Adipose tissue (tissue), 3 donors: Measurements from ENCODE around the gene ICE2. TPM values are rescaled to one million over a fixed set of nuclear protein-coding genes. Genes with fewer than 3 reads are reported as not detected.
"Not testable (repeated sequence)": the region's sequence is repeated elsewhere in the genome, so short reads cannot be mapped to it uniquely, and the experiment has no call there.

Experiments used
- H3K27ac ChIP-seq: one replicate; pipeline ENCODE4 v1.5.1; 2013; ENCODE audit warnings: low read depth, low read length
- WGBS, 3 donors: extraction: QIAGEN DNeasy Blood & Tissue Kit; methylation state at CpG; one replicate each; pipeline ENCODE4 v1.1.7; 2013; 5-methylcytosine and 5-hydroxymethylcytosine counted together
- polyA plus RNA-seq, 3 donors: library from polyadenylated mRNA; stranded (reverse); fragments of 200-250 nt; gene quantifications; one replicate each; pipeline ENCODE4 v1.2.3, GENCODE V29; 2013
- donor health status: healthy with polysubstance abuse.
- donor health status: Bipolar disorder and iron deficiency.
- donor health status: healthy.

The ICE2 gene
- polyA plus RNA-seq, 3 donors: 7.2 to 13.2 (median 9.6) TPM

DNA sequence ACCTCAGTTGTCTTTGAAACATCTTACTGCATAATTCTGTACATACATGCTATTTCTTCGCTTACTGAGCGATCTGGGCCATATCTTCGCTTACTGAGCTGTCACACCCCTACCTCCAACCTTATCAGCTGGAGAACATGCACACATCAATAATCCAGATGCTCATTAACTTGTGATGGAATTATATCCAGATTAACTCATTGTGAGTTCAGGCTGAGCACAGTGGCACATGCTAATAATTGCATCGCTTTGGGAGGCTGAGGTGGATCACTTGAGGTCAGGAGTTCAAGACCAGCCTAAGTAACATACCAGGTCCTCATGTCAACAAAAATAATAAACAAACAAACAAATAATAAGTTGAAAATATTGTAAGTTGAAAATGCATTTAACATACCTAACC, 61.8 kb downstream of the ICE2 start:
- H3K27ac ChIP-seq: no peak overlapping the region
- 85 to 99% (median 99%) methylated on average over 4 of the region's 4 CpGs for WGBS, 3 donors

DNA sequence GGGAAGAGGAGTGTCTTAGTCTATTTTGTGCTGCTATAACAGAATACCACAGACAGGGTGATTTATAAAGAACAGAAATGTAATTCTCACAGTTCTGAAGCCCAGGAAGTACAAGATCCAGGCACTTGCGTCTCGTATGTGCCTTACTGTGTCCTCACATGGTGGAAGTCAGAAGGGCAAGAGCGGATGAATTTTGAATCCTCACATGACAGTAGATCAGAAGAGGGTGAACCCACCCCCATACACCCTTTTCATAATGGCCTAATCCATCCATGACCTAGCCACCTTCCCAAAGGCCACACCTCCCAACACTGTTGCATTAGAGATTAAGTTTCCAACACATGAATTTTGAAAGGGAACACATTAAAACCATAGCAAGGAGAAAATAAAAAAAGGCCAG, 62.5 kb downstream of the ICE2 start:
- 98 to 100% (median 99%) methylated on average over 3 of the region's 3 CpGs for WGBS, 3 donors
- H3K27ac ChIP-seq: no peak overlapping the region

DNA sequence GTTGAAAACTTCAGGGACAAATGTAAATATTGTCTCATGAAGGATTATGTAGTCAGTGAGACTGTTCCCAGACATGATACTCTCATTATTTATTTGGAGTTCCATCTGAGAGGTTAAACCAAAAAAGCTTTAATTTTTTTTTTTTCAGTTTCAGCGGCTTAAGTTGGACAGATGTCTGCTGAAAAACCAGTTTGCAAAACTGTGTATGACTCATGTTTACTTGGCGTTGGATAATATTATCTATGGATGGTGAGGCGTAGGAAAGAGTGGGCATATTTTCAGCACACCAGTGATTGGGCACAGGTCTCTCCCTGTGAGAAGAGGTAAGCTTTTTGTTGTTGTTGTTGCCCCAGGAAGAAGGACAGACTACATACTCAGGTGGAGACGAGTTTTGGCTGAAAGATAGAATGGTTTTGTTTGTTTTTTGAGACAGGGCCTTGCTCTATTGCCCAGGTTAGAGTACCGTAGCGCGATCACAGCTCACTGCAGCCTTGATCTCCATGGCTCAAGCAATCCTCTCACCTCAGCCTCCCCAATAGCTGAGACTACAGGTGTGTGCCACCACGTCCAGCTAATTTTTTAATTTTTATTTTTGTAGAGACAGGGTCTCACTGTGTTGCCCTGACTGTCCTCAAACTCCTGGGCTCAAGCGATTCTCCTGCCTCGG, 64.8 kb downstream of the ICE2 start:
- 64 to 71% (median 68%) methylated on average over 10 of the region's 10 CpGs for WGBS, 3 donors
- no peak overlapping the region for H3K27ac ChIP-seq

DNA sequence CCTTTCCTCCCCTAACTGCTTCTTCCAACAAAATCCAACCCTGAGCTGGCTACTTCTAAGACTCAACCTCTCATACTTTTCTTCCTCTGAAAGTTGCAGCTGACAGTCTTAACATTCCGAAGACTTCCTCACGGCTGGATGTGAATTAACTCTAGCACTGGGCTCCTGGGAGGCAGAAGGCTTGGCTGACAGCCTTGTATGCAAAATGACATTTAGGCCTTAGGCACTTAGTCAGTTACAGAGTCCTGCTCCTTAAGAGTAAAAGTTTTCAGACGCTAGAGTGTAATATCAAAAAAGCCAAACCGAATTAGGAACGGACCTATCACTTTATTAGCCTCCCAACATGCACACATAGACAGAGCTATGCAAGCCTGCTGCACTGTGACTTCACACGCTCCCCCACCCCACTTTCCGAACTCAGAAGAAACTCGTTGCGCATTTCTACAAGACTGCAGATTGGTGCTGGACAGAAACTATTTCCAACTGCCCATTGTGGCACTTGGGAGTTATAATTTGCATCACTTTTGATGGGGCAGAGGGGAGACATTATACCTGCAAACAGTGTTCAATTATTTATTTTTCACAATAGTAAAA, 65.6 kb downstream of the ICE2 start:
- no peak overlapping the region for H3K27ac ChIP-seq
- WGBS, 3 donors: 53 to 71% (median 57%) methylated on average over 9 of the region's 9 CpGs

DNA sequence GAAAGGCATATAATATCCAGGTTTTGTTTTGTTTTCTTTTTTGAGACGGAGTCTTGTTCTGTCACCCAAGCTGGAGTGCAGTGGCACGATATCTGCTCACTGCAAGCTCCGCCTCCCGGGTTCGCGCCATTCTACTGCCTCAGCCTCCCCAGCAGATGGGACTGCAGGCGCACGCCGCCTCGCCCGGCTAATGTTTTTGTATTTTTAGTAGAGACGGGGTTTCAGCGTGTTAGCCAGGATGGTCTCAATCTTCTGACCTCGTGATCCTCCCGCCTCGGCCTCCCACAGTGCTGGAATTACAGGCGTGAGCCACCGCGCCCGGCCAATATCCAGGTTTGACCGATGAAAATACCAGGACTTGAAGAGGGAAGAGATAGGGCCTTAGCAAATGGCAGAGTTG, 66.1 kb downstream of the ICE2 start:
- 93 to 97% (median 93%) methylated on average over 21 of the region's 21 CpGs for WGBS, 3 donors
- H3K27ac ChIP-seq: not testable (repeated sequence)

DNA sequence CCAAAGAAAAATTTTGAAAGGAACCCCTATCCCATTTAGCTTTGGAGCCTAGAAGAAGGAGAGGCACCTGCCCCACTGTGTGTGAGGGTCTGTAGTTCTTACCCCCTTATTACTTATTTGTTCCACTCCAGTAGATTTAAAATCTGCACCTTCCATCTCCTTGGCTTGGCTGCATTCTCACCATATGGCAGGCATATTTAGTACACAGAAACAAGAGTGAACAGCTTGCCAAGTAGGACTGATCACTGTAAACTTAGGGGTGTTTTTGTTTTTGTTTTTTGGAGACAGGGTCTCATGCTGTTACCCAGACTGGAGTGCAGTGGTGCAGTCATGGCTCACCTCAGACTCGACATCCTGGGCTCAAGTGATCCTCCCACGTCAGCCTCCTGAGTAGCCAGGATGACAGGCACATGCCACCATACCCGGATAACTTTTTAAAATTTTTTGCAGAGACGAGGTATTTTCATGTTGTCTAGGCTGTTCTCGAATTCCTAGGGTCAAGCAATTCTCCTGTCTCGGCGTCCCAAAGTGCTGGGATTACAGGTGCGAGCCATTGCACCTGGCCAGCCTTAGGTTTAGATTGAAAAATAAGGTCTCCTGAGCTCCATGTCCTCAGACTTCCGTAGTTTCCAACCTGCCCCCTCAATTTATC, 67.0 kb downstream of the ICE2 start:
- WGBS, 3 donors: 88 to 92% (median 88%) methylated on average over 9 of the region's 9 CpGs
- no peak overlapping the region for H3K27ac ChIP-seq

DNA sequence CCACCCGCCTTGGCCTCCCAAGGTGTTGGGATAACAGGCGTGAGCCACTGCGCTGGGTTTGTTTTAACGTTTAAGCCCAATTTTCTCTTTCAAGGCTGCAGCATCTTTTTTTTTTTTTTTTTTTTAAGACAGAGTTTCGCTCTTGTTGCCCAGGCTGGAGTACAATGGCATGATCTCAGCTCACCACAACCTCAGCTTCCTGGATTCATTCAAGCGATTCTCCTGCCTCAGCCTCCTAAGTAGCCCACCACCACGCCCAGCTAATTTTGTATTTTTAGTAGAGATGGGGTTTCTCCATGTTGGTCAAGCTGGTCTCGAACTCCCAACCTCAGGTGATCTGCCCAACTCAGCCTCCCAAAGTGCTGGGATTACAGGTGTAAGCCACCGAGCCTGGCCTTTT, 68.6 kb downstream of the ICE2 start:
- 93 to 96% (median 94%) methylated on average over 9 of the region's 9 CpGs for WGBS, 3 donors
- not testable (repeated sequence) for H3K27ac ChIP-seq

DNA sequence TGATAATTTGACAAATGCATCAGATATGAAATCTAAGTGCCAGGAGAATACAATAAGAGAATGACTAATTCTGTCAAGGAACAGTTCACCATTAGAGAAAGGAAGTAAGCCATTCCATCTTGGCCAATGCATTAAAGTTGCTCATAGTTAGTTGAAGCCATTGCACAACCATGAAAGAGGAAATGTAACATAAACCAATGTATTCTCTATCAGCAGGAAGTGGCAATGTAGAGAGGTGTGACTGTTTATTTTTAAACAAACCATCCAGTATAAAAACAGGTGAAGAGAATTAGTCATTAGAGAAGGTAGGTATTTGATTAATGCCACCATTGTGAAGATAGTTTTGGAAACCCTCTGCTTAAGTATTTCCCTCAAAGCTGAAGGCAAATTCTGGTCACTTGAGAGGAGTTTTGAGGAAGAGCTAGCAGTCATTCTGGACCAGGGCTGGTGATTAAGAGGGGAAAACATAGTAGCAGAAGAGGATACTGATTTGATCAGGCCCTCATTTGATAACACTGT, 70.4 kb downstream of the ICE2 start:
- H3K27ac ChIP-seq: no peak overlapping the region

DNA sequence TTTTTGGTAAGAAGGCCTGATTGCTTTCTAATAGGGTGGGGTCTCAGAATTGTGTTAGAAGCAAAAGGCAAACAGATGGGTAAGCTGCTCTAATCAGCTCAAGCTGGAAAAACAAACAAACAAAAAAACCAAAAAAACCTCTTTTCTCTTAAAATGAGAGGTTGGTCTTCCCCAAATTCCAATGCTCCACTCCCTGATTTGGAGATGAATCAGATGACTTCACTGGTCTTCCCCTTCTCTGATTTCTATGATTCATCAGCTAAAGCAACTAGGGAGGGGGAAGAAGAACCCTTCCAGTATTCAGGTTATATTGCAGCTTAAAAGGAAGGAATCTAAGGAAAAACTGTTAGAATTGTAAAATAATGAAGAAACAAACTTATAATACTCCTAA, 71.5 kb downstream of the ICE2 start:
- no peak overlapping the region for H3K27ac ChIP-seq

DNA sequence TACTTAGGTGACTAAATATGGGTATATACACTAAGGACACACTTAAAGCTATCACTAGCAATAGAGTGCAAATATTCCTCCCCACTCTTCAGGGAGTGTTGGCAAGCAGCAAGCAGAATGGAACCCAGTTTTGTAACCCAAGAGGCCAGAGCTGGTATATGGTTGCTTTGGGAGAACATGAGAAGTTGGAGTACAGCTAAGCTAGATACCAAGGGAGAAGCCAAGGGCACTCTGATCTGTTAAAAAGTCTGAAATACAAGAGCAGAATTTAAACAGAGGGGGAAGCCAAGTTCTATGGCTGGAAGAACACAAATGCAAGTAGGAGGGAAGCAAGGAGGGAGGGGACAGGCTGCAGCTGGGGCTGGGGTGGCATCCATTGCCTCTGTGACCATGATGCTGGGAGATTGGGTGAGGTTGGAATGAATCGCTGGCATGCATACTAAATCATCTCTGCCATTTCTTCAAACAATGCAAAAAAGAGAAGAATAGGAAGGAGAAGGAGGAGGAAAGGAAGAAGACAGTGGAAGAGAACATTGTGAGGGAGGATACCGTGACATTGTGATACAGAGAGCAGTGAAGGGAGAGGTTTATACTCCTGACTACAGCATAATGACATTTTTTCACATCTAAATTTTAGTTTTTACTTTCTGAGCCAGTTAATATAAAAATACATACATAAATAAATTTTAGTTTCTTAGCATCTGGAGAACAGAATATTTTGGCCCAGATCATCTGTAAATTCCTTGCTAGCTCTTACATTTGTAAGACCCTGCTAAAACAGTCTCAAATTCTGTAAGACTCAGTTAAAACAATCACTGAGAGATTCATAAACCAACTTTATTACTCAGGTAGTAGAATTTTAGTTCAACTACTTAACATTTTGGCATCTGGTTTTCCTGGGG, 72.2 kb downstream of the ICE2 start:
- 69 to 80% (median 77%) methylated on average over 2 of the region's 2 CpGs for WGBS, 3 donors

DNA sequence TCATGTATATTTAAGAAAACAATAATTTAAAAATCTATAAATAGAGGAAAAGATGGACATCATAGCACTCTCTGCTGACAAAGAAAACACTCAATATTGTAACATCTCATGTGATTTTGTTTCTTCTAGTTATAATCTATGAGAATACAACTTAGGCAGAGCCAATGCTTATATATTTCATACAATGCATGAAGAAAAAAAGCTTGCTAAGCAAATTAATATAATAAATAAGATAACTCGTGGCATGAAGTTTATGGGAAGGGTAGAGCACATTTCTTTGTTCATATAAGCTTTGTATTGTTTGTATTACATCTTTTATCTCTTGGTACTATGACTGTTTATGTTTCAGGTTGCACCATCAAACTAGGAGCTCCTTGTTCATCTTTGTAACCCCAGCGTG, 73.5 kb downstream of the ICE2 start:
- 46 to 57% (median 48%) methylated on average over 2 of the region's 2 CpGs for WGBS, 3 donors
- no peak overlapping the region for H3K27ac ChIP-seq

More for the DNA sequence above, 72.2 kb downstream of the ICE2 start:
- H3K27ac ChIP-seq: no peak overlapping the region

DNA sequence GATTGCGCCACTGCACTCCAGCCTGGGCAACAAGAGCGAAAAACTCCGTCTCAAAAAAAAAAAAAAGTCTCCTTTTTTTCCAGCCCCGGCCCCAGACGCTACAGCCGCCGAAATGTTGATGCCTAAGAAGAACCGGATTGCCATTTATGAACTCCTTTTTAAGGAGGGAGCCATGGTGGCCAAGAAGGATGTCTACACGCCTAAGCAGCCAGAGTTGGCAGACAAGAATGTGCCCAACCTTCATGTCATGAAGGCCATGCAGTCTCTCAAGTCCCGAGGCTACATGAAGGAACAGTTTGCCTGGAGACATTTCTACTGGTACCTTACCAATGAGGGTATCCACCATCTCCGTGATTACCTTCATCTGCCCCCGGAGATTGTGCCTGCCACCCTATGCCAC, 74.6 kb downstream of the ICE2 start:
- WGBS, 3 donors: 94 to 95% (median 95%) methylated on average over 12 of the region's 12 CpGs
- not testable (repeated sequence) for H3K27ac ChIP-seq

DNA sequence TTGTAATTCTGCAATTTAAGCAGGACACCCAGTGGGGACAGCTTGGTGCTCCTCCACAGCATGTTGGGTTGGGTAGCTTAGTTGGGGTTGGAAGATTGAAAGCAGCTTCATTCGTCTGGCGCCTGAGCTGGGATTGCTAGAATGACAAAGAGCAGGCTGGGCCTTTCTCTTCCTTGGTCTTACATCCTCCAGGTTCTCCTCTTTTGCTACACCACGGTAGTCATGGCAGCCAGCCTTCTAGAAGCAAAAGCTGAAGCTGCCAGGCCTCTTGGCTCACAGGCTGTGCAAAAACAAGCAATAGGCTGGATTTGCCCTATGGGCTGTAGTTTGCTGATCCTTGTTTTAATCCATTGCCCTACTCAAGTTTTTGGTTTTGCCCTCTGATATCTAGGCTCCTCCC, 78.0 kb downstream of the ICE2 start:
- 30 to 46% (median 31%) methylated on average over 3 of the region's 3 CpGs for WGBS, 3 donors

DNA sequence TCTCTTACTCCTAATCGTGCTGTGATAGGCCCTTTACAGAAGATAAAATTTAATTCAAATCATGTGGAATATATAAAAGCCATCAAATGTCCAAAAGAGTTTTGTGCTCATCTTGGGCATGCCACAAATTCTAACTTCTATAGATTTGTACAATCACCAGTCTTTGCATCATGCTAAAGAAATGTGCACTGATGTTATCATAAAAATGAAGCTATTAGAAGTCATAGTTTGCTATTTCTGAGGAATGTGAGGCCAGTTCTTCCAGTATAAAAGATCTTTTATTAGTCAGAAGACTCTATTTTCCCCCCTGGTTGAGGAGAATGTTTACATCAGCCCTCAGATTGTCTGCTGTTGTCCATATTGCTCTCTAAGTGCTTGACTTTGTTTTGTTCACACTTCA, 79.0 kb downstream of the ICE2 start:
- no peak overlapping the region for H3K27ac ChIP-seq
- 64 to 79% (median 70%) methylated on average over 1 of the region's 1 CpG for WGBS, 3 donors

More for the DNA sequence above, 78.0 kb downstream of the ICE2 start:
- no peak overlapping the region for H3K27ac ChIP-seq

DNA sequence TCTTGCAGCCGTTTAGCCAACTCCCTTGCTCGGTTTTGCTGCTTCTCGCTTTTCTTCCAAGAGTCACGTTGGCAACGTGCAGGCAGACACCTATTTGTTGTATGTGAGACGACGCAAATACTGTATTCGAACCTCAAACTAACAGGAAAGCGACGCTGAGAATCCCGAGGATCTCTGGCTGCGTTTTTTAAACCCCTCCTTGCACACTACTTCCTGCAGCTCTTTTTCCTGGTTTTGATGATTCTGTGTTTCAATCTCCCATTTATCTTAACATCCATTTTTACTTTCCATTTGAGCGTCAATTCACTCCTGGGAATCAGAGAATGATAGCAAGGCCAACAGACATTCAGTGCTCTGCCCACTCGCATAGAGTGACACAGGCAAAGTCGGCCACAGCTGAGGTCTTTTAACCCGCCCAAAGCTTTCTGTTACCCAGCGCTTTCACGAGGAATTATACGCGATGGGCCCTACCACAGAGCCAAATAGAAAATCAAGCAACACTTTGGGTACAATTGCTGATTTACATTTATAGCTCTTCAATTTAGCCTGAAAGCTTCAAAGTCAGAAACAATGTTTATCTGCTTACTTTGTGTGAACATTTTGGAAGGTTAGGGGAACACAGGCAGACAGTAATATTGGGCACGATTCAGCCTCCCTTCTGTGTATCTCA, 79.6 kb downstream of the ICE2 start:
- 39 to 72% (median 48%) methylated on average over 21 of the region's 21 CpGs for WGBS, 3 donors
- no peak overlapping the region for H3K27ac ChIP-seq

DNA sequence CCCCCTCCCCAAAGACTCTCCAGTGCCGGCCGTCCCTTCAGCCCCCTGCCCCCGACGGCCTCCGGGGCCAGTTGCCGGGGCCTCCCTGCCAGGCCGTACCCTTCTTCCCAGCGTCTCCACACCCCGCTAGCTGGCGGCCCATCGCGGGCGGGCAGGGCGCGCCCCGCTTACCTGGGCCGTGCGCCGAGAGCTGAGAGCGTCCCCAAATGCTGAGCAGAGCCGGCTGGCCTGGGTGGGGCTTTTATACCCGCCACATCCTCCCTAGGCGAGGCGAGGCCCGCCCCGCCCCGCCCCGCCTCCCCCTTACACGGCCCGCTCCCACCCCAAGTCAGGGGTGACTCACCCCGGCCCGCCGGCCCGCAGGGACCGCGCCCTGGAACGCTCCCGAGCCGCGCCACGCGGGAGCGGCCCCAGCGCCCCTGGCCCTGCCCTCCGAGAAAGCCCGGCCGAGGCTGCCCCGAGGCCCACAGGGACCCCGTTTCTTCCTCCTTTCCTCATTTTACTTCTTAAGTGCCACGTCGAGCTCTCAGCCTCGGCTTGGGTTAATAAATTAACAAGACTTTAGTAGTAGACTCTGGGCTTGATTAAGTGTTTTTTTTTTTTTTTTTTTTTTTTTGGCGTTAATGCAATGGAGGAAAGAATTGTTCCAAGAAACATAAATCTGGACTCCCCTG, 81.0 kb downstream of the ICE2 start, which contains the start of gene ANXA2:
TSS of gene ANXA2 (minus strand) at position 215 of the 674 bp plus-strand sequence. CDS start 11,911 bp downstream, outside the sequence.
- peak within 1 kb of the TSS; percentile 96 for H3K27ac ChIP-seq
- 0 to 1% (median 0%) methylated on average over 42 to 53 of the region's 53 CpGs for WGBS, 3 donors

DNA sequence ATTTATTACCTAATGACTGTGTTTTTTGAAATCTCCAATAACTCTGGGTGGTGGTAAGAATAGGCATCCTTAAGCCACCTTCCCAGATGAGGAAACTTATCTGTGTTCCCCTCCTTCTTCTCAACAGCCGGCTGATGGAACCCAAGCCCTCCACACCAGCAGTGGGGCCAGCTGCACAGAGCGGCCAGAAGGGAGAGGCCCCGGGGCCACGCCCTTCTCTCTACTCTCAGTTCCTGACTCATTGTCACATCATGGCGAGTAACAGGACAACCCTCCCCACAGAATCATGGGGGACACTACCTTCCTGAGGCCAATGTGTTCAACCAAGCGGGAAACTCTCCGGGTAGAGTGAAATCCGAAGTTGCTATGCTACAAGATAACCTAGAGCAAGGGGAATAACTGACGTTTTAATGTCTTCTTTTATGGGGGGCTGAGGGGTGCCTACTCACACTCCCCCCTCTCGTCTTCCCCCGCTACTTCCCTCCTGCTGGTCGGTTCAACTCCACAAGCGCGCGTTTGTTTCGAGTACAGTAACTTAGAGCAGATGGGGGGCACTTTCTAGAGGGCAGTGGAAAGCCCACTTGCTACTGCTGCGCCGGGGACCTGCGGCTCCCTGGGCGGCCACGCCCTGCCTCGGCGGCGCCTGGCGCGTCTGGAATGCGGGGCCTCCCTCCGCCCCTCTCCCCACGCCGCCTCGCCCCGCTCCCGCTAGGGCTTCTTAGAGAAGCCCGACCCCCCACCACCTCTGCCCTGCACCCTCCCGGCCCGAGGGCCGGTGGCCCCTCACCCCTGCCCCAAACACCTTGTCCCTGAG, 81.8 kb downstream of the ICE2 start:
- 2 to 8% (median 3%) methylated on average over 33 to 37 of the region's 37 CpGs for WGBS, 3 donors

More for the DNA sequence above, 81.8 kb downstream of the ICE2 start:
- H3K27ac ChIP-seq: peak overlapping the region; percentile 96
